Mesothelial cell of epicardium (in vitro differentiated cells): ENCODE measurements around the gene MSANTD2. TPM values are rescaled to one million over a fixed set of nuclear protein-coding genes. Genes with fewer than 3 reads are reported as not detected.

Experiments
- DNase-seq, 2 experiments: peaks; one replicate each; pipeline ENCODE4 v3.0.0; 2021; ENCODE audit warnings: low spot score in 2 of 2; ENCODE audit not compliant: unreplicated experiment in 2 of 2
- H3K27ac Mint-ChIP-seq: 2 replicates; pipeline ENCODE4 v1.8.0; 2021; ENCODE audit warnings: mixed read lengths
- H3K27me3 Mint-ChIP-seq: 2 replicates; pipeline ENCODE4 v1.8.0; 2021; ENCODE audit warnings: low read depth, mixed read lengths
- H3K36me3 Mint-ChIP-seq: 2 replicates; pipeline ENCODE4 v1.8.0; 2021; ENCODE audit warnings: mixed read lengths
- H3K4me1 Mint-ChIP-seq: 2 replicates; pipeline ENCODE4 v1.8.0; 2021; ENCODE audit warnings: mixed read lengths
- H3K4me3 Mint-ChIP-seq: 2 replicates; pipeline ENCODE4 v1.8.0; 2021; ENCODE audit warnings: mild to moderate bottlenecking, moderate library complexity, mixed read lengths
- H3K9me3 Mint-ChIP-seq: 2 replicates; pipeline ENCODE4 v1.8.0; 2021; ENCODE audit warnings: mixed read lengths
- total RNA-seq: library from RNA; stranded (reverse); gene quantifications from 3 replicates; pipeline ENCODE4 v1.2.1, GENCODE V29; 2021
- TF ChIP-seq, protein P1 (sequence below): fragments of 200-600 bp; sonication (generic); IDR thresholded peaks from one replicate; pipeline ENCODE4 v1.5.0; 2021; ENCODE audit warnings: antibody characterized with exemption; ENCODE audit not compliant: unreplicated experiment

Gene MSANTD2
- total RNA-seq, 1 donor from 2014 or later: 37.3 TPM

DNA sequence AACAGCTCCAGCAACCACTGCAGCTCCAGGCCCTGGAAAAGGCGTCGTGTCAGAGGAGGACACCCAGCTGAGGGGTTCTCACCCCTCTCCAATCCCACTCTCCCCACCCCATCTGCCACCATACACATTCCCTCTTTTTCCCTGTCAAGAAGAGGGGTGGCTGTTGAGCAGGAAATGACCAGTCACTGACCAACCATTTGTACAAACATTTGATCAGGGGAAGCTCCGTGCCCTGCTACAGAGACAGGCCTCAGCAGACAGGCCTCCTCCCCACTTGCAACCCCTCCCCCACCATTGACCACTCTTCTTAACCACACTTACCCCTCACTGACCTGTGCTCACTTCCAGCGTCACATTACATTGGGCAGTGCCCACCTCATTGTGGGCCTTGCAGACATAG is 45.9 kb downstream of the MSANTD2 start:
- Mint-ChIP-seq H3K27me3 (peaks cover 93% of the 10 kb centered on the region), H3K9me3 (no peaks in the 10 kb centered on the region), H3K36me3 (no peaks in the 10 kb centered on the region), H3K4me3 (no peak overlapping the region), H3K27ac (no peak overlapping the region), H3K4me1 (peaks cover 14% of the 10 kb centered on the region)
- DNase-seq: no peak
- TF ChIP-seq, protein P1, sequence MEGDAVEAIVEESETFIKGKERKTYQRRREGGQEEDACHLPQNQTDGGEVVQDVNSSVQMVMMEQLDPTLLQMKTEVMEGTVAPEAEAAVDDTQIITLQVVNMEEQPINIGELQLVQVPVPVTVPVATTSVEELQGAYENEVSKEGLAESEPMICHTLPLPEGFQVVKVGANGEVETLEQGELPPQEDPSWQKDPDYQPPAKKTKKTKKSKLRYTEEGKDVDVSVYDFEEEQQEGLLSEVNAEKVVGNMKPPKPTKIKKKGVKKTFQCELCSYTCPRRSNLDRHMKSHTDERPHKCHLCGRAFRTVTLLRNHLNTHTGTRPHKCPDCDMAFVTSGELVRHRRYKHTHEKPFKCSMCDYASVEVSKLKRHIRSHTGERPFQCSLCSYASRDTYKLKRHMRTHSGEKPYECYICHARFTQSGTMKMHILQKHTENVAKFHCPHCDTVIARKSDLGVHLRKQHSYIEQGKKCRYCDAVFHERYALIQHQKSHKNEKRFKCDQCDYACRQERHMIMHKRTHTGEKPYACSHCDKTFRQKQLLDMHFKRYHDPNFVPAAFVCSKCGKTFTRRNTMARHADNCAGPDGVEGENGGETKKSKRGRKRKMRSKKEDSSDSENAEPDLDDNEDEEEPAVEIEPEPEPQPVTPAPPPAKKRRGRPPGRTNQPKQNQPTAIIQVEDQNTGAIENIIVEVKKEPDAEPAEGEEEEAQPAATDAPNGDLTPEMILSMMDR: no peak

DNA sequence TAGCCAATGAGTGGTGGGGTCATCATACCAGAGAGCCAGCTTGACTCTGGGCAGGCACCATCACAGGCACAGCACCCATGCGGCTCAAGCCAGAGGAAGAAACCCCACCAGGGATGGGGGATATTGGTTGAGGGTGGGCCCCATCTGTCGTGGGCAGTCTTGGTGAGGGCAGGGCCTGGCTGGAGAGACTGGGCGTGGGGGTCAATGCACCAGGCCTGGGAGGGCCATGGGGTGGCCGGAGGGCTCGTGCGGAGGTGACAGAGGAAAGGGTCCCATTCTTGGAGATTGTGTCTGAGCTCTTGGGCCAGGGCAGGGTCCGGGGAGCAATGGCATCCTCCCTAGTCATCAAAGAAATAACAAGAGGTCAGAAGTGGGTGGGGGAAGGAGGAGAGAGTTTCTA is 46.6 kb downstream of the MSANTD2 start:
- peaks cover 8% of the 10 kb centered on the region for H3K4me1 Mint-ChIP-seq
- H3K27me3 Mint-ChIP-seq: peaks cover 93% of the 10 kb centered on the region
- H3K4me3 Mint-ChIP-seq: no peak overlapping the region
- H3K9me3 Mint-ChIP-seq: no peaks in the 10 kb centered on the region
- no peak for DNase-seq
- H3K36me3 Mint-ChIP-seq: no peaks in the 10 kb centered on the region
- TF ChIP-seq, protein P1: no peak
- no peak overlapping the region for H3K27ac Mint-ChIP-seq

DNA sequence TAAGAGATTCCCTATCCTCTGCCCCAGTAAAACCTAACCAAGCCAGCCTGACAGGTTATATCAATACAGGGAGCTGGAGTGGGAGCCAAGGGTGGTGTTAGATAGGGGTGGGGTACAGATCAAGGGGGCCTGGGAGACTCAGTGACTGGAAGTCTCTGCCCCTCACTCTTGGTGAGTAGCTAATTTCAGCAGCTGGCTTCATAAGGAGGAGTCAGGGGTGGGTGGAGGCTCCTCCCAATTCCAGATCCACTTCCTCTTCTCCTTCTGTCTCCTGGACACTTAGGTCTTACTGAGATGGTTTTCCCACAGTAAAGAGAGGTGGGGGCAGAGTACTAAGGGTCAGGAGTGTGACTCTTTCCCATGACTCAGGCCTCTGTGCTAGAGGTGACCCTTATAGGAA is 47.0 kb downstream of the MSANTD2 start:
- Mint-ChIP-seq H3K4me3 (no peak overlapping the region), H3K27me3 (peaks cover 93% of the 10 kb centered on the region), H3K36me3 (no peaks in the 10 kb centered on the region), H3K9me3 (no peaks in the 10 kb centered on the region), H3K27ac (no peak overlapping the region), H3K4me1 (peaks cover 4% of the 10 kb centered on the region)
- TF ChIP-seq, protein P1: no peak
- no peak for DNase-seq

DNA sequence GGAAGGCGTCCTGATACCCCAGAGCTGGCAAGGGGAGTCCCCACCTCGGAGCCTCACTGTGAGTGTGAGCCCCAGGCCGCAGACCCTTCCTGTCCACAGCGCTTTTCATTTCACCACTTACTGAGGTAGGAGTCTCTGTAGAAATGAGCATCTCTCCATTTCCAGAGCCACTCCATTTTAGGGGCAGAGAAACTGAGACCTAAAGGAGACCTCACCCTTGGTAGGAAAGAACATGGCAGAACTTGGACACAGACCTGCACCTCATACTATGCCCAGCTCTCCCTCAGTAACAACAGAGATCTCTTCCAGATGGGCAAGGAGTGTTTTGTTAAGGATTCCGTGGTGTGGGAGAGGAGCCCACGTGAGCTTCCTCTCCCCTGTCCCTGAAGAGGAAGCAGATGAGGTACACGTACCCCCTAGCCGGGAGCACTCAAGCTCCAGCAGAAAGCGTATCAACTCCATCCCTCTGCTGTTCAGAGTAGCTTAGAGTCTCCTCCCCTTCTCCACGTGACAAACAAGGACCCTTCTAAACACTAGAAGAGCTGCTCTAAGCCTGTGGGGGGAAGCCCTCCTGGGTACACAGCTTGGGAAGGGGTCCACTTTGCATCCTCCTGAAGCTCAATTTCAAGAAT is 47.6 kb downstream of the MSANTD2 start:
- Mint-ChIP-seq H3K4me3 (no peak overlapping the region), H3K9me3 (no peaks in the 10 kb centered on the region), H3K36me3 (no peaks in the 10 kb centered on the region), H3K27me3 (peaks cover 93% of the 10 kb centered on the region), H3K4me1 (peaks cover 3% of the 10 kb centered on the region), H3K27ac (no peak overlapping the region)
- no peak for DNase-seq
- TF ChIP-seq, protein P1: no peak

DNA sequence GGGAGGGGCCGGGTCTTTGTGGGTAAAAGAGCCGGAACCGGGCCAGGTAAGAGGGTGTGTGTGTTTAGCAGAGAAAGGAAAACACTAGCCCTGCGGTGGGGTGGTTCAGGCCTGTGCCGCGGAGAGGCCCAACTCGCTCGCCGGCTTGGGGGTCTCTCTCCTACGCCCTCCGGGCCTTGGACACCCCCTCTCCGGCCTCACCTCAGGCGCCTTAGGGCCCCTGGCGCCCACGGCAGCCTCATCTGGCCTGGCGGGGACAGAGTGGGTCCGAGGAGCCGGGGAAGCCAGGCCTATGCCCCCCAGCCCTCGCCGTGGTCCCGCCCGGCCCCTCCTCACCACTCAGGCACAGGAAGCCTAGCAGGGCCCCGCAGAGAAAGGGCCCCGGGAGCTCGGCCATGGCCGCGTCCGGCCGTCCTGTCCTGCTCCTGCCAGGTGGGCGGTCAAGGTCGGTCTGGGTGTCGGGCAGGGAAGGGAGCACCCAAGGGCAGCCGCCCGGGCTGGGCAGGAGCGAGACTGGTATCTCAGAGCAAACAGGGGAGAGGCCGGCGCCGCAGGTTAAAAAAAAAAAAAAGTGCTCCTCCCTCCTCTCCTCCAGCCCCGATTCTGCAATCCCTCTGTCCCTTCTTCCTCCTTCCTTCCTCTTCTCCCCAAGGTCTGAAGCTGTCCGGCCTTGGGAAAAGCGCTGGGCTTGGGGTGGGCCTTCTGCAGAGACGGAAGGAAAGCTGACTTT is 48.3 kb downstream of the MSANTD2 start, which contains the start of gene VSIG2:
VSIG2 (minus strand) TSS at position 515 of the 730 bp plus-strand sequence; CDS start at position 397, 118 bp downstream.
- Mint-ChIP-seq H3K27ac (no peak within 1 kb of the TSS), H3K4me1 (peaks cover 3% of the 10 kb centered on the region), H3K4me3 (no peak within 1 kb of the TSS), H3K27me3 (peaks cover 93% of the 10 kb centered on the region), H3K36me3 (no peaks in the 10 kb centered on the region), H3K9me3 (no peaks in the 10 kb centered on the region)
- DNase-seq: no peak
- TF ChIP-seq, protein P1: no peak
